Osteocyte (in vitro differentiated cells): ENCODE data around the gene RNF43. TPM values are rescaled to one million over a fixed set of nuclear protein-coding genes. Genes with fewer than 3 reads are reported as not detected.

Source experiments
- DNase-seq: peaks from one replicate; pipeline ENCODE4 v3.0.0; 2021; ENCODE audit warnings: mixed read lengths; ENCODE audit not compliant: unreplicated experiment; ENCODE audit errors: extremely low spot score
- H3K27ac Mint-ChIP-seq: one replicate; pipeline ENCODE4 v1.8.0; 2021; ENCODE audit warnings: mild to moderate bottlenecking, mixed read lengths; ENCODE audit not compliant: unreplicated experiment
- H3K27me3 Mint-ChIP-seq: one replicate; pipeline ENCODE4 v1.8.0; 2021; ENCODE audit warnings: mixed read lengths; ENCODE audit not compliant: unreplicated experiment
- H3K36me3 Mint-ChIP-seq: one replicate; pipeline ENCODE4 v1.8.0; 2021; ENCODE audit warnings: mixed read lengths; ENCODE audit not compliant: unreplicated experiment
- H3K4me1 Mint-ChIP-seq: one replicate; pipeline ENCODE4 v1.8.0; 2021; ENCODE audit warnings: mixed read lengths; ENCODE audit not compliant: unreplicated experiment
- H3K4me3 Mint-ChIP-seq: one replicate; pipeline ENCODE4 v1.8.0; 2021; ENCODE audit warnings: mild to moderate bottlenecking, moderate library complexity, mixed read lengths; ENCODE audit not compliant: unreplicated experiment
- H3K9me3 Mint-ChIP-seq: one replicate; pipeline ENCODE4 v1.8.0; 2021; ENCODE audit warnings: mixed read lengths; ENCODE audit not compliant: unreplicated experiment
- total RNA-seq: library from RNA; stranded (reverse); gene quantifications from 2 replicates; pipeline ENCODE4 v1.2.1, GENCODE V29; 2021
- TF ChIP-seq, protein P1 (sequence below): fragments of 200-600 bp; sonication (generic); IDR thresholded peaks from 2 replicates; pipeline ENCODE4 v1.5.0; 2021; ENCODE audit warnings: antibody characterized with exemption, mild to moderate bottlenecking, moderate library complexity

RNF43 gene
- total RNA-seq, 1 donor from 2014 or later = not detected

DNA sequence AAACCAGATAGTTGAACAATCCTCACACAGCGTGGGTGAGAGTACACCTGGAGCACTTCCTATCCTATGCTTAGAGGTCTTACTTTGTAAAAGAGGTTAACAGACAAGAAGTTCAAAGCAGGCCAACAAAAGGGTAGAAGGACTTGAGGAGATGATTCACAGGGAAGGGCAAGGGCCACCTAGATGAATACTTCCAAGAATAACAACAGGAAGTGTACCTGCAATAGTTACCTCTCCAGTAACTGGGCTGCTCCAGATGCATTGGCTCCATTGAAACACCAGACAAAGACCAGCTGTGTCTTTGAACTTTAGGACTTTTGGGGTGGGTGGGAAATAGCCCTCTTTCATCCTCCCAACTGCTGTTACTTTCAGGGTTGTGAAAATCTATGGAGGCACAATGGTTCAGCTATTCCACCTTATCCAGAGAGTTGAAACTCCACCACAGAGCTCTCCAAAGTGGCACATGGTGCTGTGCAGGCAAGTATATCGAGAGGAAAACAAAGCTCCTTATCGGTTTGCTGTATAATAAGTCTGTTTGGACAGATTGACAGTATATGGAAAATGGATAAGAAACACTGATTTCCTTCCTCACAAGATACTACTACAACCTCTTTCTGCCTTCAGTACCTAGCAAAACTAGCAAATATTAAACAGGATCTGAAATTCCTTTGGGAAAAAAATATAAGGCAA lies 22.7 kb downstream of the RNF43 start:
- Mint-ChIP-seq H3K4me1 (no peaks in the 10 kb centered on the region), H3K27ac (no peak overlapping the region), H3K4me3 (no peak overlapping the region)

DNA sequence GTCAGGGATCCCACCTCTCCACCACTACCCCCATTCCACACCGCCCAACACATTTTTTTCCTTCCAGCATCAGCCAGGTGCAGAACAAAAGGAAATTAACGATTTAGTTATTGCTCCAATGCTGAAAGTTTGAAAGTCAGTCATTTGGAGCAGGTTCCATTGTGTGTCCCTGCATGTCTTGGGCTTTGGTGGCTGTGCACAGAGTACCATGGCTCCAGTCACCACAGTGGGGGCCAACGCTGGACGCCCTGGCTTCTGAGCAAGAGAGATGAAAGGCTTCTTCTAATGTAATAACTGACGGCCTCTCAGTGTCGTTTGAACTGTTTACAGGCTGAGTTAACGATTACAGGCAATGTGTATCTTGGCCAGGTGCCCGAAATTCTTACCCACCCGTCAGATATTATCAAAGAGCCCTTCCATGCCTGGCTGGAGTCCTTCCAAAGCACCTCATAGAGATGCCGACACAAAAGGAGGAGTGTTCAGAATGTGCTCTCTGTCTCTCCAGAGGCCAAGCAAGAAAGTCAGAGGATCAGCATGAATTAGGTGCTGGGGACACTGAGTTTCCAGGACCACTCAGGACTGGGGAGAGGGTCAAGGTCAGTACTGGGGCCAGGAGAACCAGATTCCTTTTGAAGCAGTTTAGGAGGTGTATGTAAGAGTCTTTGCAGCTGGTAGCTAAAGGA lies 25.9 kb downstream of the RNF43 start:
- no peak overlapping the region for H3K27ac Mint-ChIP-seq
- no peak for DNase-seq

More for the DNA sequence above, 22.7 kb downstream of the RNF43 start:
- no peak for DNase-seq
- TF ChIP-seq, protein P1, sequence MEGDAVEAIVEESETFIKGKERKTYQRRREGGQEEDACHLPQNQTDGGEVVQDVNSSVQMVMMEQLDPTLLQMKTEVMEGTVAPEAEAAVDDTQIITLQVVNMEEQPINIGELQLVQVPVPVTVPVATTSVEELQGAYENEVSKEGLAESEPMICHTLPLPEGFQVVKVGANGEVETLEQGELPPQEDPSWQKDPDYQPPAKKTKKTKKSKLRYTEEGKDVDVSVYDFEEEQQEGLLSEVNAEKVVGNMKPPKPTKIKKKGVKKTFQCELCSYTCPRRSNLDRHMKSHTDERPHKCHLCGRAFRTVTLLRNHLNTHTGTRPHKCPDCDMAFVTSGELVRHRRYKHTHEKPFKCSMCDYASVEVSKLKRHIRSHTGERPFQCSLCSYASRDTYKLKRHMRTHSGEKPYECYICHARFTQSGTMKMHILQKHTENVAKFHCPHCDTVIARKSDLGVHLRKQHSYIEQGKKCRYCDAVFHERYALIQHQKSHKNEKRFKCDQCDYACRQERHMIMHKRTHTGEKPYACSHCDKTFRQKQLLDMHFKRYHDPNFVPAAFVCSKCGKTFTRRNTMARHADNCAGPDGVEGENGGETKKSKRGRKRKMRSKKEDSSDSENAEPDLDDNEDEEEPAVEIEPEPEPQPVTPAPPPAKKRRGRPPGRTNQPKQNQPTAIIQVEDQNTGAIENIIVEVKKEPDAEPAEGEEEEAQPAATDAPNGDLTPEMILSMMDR = no peak
- Mint-ChIP-seq H3K9me3 (no peaks in the 10 kb centered on the region), H3K27me3 (peaks cover 64% of the 10 kb centered on the region), H3K36me3 (no peaks in the 10 kb centered on the region)

DNA sequence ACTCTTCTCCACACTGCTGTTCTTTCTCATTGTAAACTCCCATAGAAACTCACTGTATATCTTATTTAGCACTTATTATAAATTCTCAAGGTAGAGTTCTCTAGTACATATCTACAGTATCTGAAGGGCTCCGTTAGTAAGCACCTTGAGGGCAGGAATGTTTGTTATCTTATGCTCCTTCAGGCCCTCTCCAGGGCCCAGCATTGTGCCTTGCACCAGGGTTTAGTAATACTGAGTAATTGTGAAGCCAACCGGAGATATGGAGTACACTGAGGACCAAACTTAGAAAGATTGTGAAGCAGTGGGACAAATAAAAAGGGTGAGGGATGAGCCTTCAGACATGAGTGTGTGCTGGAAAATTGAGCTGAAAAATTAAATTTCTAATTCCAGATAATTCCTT lies 26.4 kb downstream of the RNF43 start:
- DNase-seq = no peak
- Mint-ChIP-seq H3K4me3 (no peak overlapping the region), H3K27me3 (peaks cover 47% of the 10 kb centered on the region), H3K36me3 (no peaks in the 10 kb centered on the region), H3K9me3 (no peaks in the 10 kb centered on the region), H3K27ac (no peak overlapping the region), H3K4me1 (no peaks in the 10 kb centered on the region)
- TF ChIP-seq, protein P1 = no peak

More for the DNA sequence above, 25.9 kb downstream of the RNF43 start:
- peaks cover 51% of the 10 kb centered on the region for H3K27me3 Mint-ChIP-seq
- H3K4me3 Mint-ChIP-seq = no peak overlapping the region
- TF ChIP-seq, protein P1 = no peak
- no peaks in the 10 kb centered on the region for H3K36me3 Mint-ChIP-seq
- no peaks in the 10 kb centered on the region for H3K9me3 Mint-ChIP-seq
- H3K4me1 Mint-ChIP-seq = no peaks in the 10 kb centered on the region

DNA sequence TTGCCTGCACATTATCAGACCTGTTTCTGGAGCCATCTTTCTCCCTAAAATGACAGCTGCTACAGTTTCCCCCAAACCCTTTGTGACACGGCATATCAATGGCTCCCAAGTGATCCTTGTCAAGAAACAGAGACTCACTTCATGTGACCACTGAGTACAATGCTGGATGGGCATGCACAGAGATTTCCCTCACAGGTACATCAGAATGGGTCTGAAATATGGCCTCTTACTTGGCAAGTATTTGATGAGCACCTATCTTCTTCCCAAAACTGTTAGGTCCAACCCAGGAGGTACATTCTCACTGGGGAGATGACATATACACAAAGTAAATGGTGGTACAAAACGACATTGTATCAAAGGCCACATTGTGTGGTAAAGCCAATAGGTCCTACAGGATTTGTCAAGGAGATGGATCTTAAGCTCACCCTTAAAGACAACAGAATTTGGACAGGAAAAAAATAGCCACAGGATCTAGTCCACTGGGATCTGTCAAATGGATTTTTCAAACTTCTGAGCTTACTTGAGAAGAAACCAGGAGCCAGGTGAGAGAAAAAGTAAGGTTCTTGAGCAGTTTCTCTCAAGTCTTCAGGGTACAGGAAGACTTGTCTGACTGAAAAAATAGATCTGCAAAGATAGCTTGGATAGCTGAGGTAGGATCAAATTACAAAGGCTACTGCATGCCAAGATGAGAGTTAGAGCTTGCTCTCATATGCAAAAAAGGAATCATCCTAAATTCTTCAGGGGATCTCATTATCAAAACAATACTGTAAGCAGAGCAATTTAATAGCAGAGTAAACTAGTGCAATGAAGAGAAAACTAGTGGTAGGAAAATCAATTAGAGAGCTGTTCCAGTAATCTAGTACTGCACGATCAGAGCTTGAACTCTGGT lies 28.8 kb downstream of the RNF43 start:
- Mint-ChIP-seq H3K36me3 (no peaks in the 10 kb centered on the region), H3K27ac (no peak overlapping the region), H3K4me1 (no peaks in the 10 kb centered on the region), H3K27me3 (peaks cover 38% of the 10 kb centered on the region), H3K9me3 (no peaks in the 10 kb centered on the region), H3K4me3 (no peak overlapping the region)
- TF ChIP-seq, protein P1 = no peak
- no peak for DNase-seq
